SHP77 treated with DMSO at 0.1 percent for 48 hours (cell line): Measurements from ENCODE around the gene YIF1B.
A peak's percentile ranks its signal among the peaks of the same experiment; 100 is the strongest.
"Not testable (repeated sequence)": the region's sequence is repeated elsewhere in the genome, so short reads cannot be mapped to it uniquely, and the experiment has no call there.

Experiments
- DNase-seq: peaks from one replicate; lab custom pipeline; 2025; lab: John Stamatoyannopoulos, UW

Gene YIF1B

DNA sequence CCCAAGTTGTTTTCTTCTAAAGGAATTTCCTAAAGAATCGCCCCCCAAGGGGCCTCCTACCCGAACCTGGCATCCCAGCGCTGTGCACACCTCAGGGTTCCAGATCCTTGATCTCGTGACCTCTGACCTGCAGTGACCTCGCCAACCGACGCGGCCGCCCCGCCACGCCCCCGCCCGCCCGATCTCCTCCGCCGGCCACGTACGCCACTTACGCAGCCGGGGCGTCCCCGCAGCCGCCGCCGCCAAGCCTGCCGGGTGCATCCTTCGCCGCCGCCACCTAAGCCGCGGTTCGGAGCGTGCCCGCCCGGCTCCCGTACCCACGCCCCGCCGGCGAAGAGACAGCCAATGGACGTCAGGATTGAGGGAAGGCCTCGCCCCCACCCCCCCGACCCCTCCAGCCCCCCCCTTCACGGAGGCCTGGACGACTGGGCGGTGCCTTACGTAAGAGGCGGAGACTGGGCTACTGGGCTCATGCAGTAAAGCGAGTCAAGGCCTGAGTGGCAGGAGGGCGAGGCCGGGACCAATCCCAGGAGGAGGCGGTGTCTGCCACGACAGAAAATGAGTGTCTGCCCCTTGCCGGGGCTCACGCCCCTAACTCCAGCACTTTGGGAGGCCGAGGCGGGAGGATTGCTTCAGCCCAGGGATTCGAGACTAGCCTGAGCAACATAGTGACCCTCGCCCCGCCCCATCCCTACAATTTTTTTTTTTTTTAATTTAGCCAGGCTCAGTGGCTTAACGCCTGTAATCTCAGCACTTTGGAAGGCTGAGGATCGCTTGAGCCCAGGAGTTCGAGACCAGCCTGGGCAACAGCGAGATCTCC, at the start of gene YIF1B:
Gene YIF1B (minus strand): TSS at position 291 of the 820 bp plus-strand sequence. CDS start 30 bp downstream, at position 261.
- peak; percentile 99 for DNase-seq

- DNase-seq, result not testable (repeated sequence)
These were observed 47.4 kb upstream of the YIF1B start for GRCh38 chr19:38362946-38363688.

GRCh38 chr19:38362076-38362945, 46.6 kb upstream of the YIF1B start:
- DNase-seq, result peak; percentile 79

- DNase-seq, result peak; percentile 79
These were observed 45.9 kb upstream of the YIF1B start for GRCh38 chr19:38361633-38362075.

- DNase-seq, result no peak
These were observed 45.3 kb upstream of the YIF1B start for GRCh38 chr19:38360839-38361631.

DNA sequence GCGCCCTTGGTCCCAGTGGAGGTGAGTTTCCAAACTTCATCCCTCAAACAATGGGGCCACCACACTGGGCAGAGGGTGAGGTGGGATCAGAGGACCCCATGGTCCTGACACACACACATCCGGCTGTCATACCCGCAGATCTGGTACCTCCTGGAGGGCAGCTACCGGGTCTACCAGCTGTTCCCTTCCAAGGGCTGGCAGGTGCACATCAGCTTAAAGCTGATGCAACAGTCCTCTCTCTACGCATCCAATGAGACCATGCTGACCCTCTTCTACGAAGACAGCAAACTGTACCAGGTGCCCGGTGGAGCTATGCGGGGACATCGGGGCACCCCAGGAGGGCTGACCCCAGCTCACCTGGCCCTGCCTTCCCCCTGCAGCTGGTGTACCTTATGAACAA, 44.6 kb upstream of the YIF1B start:
- DNase-seq, result no peak

GRCh38 chr19:38359242-38360021, 43.7 kb upstream of the YIF1B start:
- no peak for DNase-seq

DNA sequence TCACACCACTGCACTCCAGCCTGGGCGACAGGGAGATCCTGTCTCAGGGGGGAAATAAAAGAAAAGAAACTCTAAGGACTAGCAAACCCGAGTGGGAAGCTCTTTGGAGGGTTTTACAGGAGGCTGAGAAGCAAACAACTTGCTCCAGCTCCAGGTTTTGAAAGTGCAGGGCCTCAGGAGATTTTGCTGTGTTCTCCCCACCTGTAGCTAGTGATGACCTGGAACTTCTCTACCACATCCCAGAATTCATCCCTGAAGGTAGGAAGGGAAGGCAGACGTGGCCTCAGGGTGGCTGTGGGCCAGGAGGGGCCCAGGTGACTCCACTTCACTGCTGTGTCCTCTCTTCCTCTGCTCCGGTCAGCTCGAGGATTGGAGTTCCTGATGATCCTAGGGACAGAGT, 42.3 kb upstream of the YIF1B start:
- DNase-seq, result no peak

GRCh38 chr19:38355728-38356725, 40.3 kb upstream of the YIF1B start:
- no peak for DNase-seq

DNA sequence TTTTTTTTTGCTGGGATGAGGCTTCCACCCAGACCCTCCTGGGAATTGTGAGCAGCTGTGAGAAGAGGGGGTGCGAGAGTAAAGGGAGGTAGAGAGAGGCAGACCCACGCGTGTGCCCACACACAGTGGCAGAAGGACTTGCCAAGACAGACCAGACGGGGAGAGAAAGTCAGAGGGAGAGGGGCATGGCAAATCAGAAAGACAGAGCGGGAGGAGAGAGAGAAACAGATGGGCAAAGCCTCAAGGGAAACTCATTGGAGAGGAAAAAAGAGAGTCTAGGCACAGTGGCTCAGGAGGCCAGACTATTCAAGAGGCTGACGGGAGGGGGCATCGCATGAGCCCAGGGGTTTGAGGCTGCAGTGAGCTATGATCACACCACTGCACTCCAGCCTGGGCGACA, 36.9 kb upstream of the YIF1B start:
- DNase-seq, result no peak

DNA sequence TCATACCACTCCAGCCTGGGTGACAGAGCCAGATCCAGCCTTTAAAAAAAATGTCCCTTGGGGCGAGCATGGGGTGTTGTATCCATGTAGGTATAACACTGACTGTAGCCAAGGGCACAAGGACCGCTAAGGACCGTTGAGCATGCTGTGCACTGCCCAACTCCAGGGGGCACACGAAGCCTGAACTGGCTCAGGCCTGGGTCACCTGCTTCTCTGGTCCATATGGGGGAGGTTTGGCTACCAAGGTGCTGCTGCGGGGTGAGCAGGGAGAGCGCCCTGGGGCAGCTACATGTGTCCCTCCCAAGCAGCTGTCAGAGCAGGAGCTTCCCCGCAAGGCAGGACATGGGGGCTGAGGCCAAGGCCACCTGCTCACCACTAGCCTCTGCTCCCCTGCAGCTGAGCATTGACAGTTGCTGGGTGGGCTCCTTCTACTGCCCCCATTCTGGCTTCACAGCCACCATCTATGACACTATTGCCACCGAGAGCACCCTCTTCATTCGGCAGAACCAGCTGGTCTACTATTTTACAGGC, 36.2 kb upstream of the YIF1B start:
- no peak for DNase-seq

- DNase-seq, result no peak
These were observed 35.1 kb upstream of the YIF1B start for GRCh38 chr19:38350883-38351282.

- no peak for DNase-seq
These were observed 31.1 kb upstream of the YIF1B start for GRCh38 chr19:38346837-38347236.

DNA sequence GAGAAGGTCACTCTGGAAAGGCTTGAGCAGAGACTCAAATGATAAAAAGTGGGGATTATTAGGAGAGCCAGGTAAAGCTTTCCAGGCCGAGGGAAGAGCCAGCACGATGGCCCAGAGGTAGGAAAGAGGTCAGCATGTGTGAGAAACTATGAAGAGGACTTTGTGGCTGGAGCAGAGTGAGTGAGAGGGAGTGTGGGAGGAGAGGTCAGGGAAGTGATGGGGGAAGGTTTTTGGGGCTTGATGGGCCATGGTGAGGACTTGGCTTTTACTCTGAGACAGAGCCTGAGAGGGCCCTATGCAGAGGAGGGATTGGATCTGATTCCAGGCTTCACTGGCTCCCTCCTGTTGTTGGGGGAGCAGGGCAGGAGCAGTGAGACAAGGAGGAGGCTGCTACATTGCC, 25.2 kb upstream of the YIF1B start:
- DNase-seq, result no peak

GRCh38 chr19:38339011-38339410, 23.3 kb upstream of the YIF1B start:
- not testable (repeated sequence) for DNase-seq

- DNase-seq, result no peak
These were observed 21.6 kb upstream of the YIF1B start for GRCh38 chr19:38337360-38337653.

- DNase-seq, result peak; percentile 90
These were observed 21.1 kb upstream of the YIF1B start for GRCh38 chr19:38336638-38337359.

DNA sequence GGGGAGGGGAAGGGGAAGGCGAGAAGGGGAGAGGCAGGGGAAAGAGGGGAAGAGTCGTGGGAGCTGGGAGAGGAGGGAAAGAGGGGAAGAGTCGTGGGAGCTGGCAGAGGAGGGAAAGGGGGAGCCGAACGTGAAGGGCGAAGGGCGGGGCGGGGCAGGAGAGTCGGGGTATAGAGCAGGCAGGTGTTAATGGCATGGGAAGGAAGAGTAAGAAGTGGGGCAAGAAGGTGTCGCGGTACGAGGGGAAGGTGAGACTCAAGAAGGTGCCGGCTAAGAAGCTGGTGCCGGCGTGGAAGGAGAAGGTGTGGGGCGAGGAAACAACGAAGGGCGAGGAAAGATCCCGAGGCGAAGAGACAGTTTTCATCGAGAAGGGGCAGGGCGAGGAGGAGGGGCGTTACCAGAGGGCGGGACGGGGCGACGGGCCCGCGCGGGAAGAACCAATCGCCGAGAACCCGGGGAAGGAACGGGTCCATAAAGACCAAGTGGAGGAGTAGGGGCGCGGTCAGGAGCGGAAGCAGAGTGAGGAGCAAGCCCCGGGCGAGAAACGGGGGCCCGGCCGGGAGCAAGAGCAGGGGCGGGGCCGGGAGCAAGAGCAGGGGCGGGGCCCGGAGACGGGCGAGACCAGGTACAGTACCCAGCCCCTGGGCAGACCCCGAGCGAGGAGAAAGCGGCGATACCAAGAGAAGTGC, 20.3 kb upstream of the YIF1B start:
- DNase-seq, result peak; percentile 92
